ENCODE results near the gene ZNF329. TPM values are rescaled to one million over a fixed set of nuclear protein-coding genes. Genes with fewer than 3 reads are reported as not detected.

The ZNF329 gene
- total RNA-seq, 1 experiment from 2014 or later = 10.6 TPM

- no TSS peak for BruUV-seq (replicated peaks)
- Histone ChIP-seq H3K4me3 (no peak overlapping the region), H3K9me2 (ENCODE audit: insufficient read depth) (no peaks in the 10 kb centered on the region), H3K27me3 (ENCODE audit: insufficient read depth, low read depth) (peaks cover 25% of the 10 kb centered on the region; the same call in 1 of the 2 replicates), H3K36me3 (ENCODE audit: low read depth) (no peaks in the 10 kb centered on the region), H3K9me3 (ENCODE audit: insufficient read depth, low read depth) (peaks cover 16% of the 10 kb centered on the region), H3F3A (ENCODE audit: insufficient read depth, low read depth) (no peaks in the 10 kb centered on the region), H3K27ac (no peak overlapping the region), H3K4me1 (replicated peaks; ENCODE audit: insufficient read depth) (no peaks in the 10 kb centered on the region), H4K20me1 (ENCODE audit: insufficient read depth) (no peaks in the 10 kb centered on the region), H3K79me2 (ENCODE audit: low read depth) (no peaks in the 10 kb centered on the region), H2AFZ (no peak overlapping the region), H3K4me2 (no peak overlapping the region)
- DNase-seq = no peak
- ChIA-PET POLR2A (ENCODE audit: unreplicated experiment) (no interaction called here), CTCF (no interaction called here)
- TF ChIP-seq CTCF (conservative IDR thresholded peaks at IDR 0.05) (no peak), EZH2 (IDR thresholded peaks at IDR 0.05; ENCODE audit: low read depth) (no peak)
- intact Hi-C loops (cut with micrococcal nuclease; ENCODE audit: unreplicated experiment) = no loop called here
These were observed 70.8 kb downstream of the ZNF329 start for GRCh38 chr19:58079792-58080191.

Other genes starting within 250 kb of the ZNF329 start
- 16.1 and 19.6 TPM in 2 replicates for gene ZNF417, start 234.2 kb downstream of the ZNF329 start, total RNA-seq (2021)
- 4.8 and 7.5 TPM in 2 replicates for gene ZNF418, start 215.4 kb downstream of the ZNF329 start, total RNA-seq (2021)
- gene ZNF256, start 203.1 kb downstream of the ZNF329 start, total RNA-seq (2021) = 6.3 and 6.4 TPM in 2 replicates
- gene C19orf18, start 176.3 kb downstream of the ZNF329 start, total RNA-seq (2021) = not detected in 2 replicates
- 16.3 and 21.6 TPM in 2 replicates for gene ZNF606, start 148.0 kb downstream of the ZNF329 start, total RNA-seq (2021)
- gene ZSCAN1, start 116.8 kb downstream of the ZNF329 start, total RNA-seq (2021) = not detected in 2 replicates
- gene ZNF135, start 91.5 kb downstream of the ZNF329 start, total RNA-seq (2021) = 0.15 TPM in 1 of 2 replicates, not detected in the other
- gene ZSCAN18, start 52.6 kb downstream of the ZNF329 start, total RNA-seq (2021) = 76.3 and 90.5 TPM in 2 replicates
- gene ZNF274, start 32.3 kb upstream of the ZNF329 start, total RNA-seq (2021) = 34.3 and 36.4 TPM in 2 replicates
- gene ZNF544, start 78.1 kb upstream of the ZNF329 start, total RNA-seq (2021) = 29.5 and 32.7 TPM in 2 replicates
- 6.2 and 6.4 TPM in 2 replicates for gene ZNF8, start 128.2 kb upstream of the ZNF329 start, total RNA-seq (2021)
- gene ERVK3-1, start 154.6 kb upstream of the ZNF329 start, total RNA-seq (2021) = 19.4 and 21.3 TPM in 2 replicates
- gene ZSCAN22, start 176.2 kb upstream of the ZNF329 start, total RNA-seq (2021) = 0.08 TPM in 1 of 2 replicates, not detected in the other
- 2.5 and 4.5 TPM in 2 replicates for gene A1BG, start 202.7 kb upstream of the ZNF329 start, total RNA-seq (2021)
- gene ZNF497, start 212.0 kb upstream of the ZNF329 start, total RNA-seq (2021) = 7.2 and 8.6 TPM in 2 replicates
- 3.3 and 4.1 TPM in 2 replicates for gene ZNF837, start 230.2 kb upstream of the ZNF329 start, total RNA-seq (2021)
- 941 and 961 TPM in 2 replicates for gene RPS5, start 236.5 kb upstream of the ZNF329 start, total RNA-seq (2021)
- 0.61 and 0.68 TPM in 2 replicates for gene RNF225, start 244.9 kb upstream of the ZNF329 start, total RNA-seq (2021)